NT2/D1 (cell line): ENCODE data around the gene ARHGEF10L.

ENCODE experiments used
- SUZ12 ChIP-seq: IDR thresholded peaks from 2 replicates; pipeline ENCODE4 v1.6.1; 2011; ENCODE audit not compliant: insufficient read length, insufficient read depth; ENCODE audit errors: extremely low read depth
- ZNF274 ChIP-seq: IDR thresholded peaks from 2 replicates; pipeline ENCODE4 v1.6.1; 2011; ENCODE audit warnings: mild to moderate bottlenecking, low read depth, low read length

DNA sequence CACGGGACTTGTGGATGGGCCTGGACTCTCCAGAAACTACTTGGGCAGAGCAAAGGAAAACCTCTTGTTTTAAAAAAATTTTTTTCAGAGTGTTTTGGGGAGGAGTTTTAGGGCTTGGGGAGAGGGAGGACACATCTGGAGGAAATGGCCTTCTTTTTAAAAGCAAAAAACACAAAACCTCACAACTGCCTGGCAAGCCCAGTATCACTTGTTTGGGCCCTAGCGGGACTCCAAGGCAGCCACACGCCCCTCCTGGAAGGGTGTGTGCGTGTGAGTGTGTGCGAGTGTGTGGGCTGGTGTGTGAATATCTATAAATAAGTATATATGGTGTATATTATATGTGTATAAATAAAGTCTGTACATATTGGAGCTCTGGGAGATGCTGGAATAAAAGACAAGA is 158.0 kb downstream of the ARHGEF10L start:
- TF ChIP-seq SUZ12: no peak
- TF ChIP-seq ZNF274: no peak
